ENCODE data around the gene ZBTB38. TPM values are rescaled to one million over a fixed set of nuclear protein-coding genes. Genes with fewer than 3 reads are reported as not detected.

ZBTB38 gene
- total RNA-seq, 1 experiment from 2014 or later: 6.7 TPM

DNA sequence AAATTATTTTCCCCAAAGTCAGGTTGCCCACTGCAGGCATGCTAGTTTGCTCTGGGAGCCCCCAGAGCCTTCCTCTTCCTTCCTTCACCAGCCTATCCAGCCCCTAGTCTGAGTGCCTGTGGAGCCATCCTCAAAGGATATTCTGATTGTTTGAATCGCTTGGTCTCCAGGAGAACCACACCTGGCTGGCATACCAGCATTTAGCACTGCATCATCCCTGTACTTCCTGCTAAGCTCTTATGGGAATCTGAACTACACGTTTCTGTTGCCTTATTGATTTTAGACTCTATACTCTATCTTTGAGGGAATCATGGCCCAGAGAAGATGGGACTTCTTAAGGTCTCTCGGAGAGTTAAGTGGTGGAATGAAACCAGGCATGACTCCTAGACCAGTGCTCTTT, 26.3 kb downstream of the ZBTB38 start:
- no peak for DNase-seq
- H3K27me3 ChIP-seq (ENCODE audit: control insufficient read depth, insufficient read depth, low read length): no peaks in the 10 kb centered on the region
- no peaks in the 10 kb centered on the region for H3K36me3 ChIP-seq (replicated peaks; ENCODE audit: control insufficient read depth, insufficient read depth, low read length)
- no peak overlapping the region for H3K4me3 ChIP-seq (ENCODE audit: insufficient read depth, low read depth, low read length)

DNA sequence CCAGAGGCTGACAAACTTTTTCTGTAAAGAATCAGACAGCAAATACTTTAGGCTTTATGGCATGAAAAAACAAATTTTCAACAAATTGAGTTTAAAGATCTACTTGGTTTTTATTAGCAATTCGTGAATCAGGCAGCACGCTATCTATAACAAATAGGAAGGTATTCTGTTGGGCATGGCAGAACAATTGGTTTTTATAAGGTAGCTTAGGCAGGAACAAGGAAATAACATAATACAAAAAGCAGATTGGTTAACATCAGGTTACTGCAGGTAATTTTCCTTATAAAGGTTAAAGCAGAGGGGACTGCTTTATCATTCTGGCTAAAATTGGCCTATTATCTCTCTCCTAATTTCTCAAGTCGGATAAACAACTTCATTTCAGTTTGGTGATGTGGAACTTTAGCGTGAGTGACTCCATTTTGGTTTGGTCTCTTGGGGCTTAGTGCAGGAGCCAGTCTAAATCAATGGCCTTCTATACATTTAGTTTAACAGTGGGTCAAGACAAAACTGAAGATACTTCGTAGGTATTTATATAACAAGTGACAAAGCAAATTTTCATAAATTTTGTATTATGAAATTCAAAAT, 26.8 kb downstream of the ZBTB38 start:
- no peak for DNase-seq
- Histone ChIP-seq H3K4me3 (ENCODE audit: insufficient read depth, low read depth, low read length) (no peak overlapping the region), H3K27me3 (ENCODE audit: control insufficient read depth, insufficient read depth, low read length) (no peaks in the 10 kb centered on the region), H3K36me3 (replicated peaks; ENCODE audit: control insufficient read depth, insufficient read depth, low read length) (no peaks in the 10 kb centered on the region)

DNA sequence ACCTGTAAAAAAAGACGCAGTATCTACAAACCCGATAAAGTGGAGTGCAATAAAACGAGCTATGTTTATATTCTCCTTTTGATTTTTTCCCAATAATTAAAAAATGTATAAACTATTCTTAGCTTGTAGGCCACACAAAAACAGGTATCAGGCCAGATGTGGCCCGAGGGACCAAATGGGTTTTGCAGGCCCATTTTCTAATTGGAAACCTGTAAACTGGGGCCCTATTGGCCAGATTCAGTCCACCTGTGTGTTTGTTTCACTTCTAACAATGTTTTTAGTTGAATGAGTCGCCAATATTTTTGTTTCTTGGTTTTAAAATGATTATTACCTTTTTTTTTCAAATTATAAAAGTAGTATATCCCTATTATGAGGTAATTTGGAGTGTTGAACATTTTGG, 29.7 kb downstream of the ZBTB38 start:
- DNase-seq: no peak
- Histone ChIP-seq H3K27me3 (ENCODE audit: control insufficient read depth, insufficient read depth, low read length) (peaks cover 6% of the 10 kb centered on the region), H3K36me3 (replicated peaks; ENCODE audit: control insufficient read depth, insufficient read depth, low read length) (no peaks in the 10 kb centered on the region), H3K4me3 (ENCODE audit: insufficient read depth, low read depth, low read length) (no peak overlapping the region)

DNA sequence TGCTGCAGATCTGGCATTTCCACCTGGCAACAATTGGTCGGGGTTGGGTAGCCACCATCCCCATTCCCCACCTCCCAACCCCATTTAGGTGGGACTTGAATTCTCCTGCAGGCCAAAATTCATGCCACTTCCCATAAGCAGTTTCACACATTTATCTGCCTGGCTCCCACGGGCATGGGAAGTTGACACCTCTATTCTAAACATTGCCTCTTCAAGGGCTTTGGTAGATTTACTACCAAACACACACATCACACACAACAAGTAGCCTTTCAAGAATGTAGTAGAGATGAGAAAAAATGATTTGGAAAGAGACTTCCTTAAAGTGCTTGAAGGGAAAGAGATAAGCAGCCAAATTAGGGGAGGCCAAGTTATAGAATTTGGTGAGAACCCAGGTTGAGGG, 30.9 kb downstream of the ZBTB38 start:
- H3K27me3 ChIP-seq (ENCODE audit: control insufficient read depth, insufficient read depth, low read length): peaks cover 16% of the 10 kb centered on the region
- no peaks in the 10 kb centered on the region for H3K36me3 ChIP-seq (replicated peaks; ENCODE audit: control insufficient read depth, insufficient read depth, low read length)
- no peak for DNase-seq
- H3K4me3 ChIP-seq (ENCODE audit: insufficient read depth, low read depth, low read length): no peak overlapping the region

DNA sequence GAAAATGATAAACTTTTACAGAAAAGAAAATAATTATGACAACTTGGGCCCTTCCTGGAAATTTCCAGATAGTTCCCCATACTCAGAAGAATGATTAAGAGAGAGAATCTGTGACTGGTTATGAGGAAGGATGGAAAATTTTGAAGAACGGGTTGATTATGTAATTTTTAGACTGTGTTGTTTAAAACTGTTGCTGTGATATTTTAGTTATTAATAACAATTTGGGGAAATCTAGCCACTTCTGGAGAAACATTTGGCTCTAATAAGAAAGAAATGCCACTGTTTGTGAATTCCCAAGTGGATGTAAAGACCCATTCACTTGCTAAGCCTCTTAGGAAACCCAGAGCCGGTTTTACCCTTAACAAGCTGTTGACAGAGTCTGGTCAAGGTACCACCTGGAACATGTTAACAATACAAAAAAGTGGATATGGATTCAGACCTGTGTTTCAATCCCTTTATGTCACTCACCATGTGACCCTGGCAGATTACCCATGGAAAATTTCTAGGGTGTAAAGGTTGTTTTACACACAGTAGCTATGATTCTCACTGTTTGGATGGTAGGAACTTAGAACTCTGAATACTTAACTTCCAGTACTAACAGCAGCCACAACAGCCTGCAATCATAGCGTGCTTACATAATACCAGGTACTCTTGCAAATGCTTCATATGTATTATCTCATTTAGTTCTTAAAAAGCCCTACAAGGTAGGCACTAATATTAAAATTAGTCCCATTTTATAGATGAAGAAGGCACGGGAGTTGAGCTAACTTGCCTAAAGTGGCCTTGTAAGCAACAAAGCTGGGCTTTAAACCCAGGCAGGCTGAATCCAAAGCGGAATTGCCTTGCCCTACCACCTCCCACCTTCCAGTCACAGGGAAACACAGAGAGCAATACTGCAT, 32.0 kb downstream of the ZBTB38 start:
- H3K4me3 ChIP-seq (ENCODE audit: insufficient read depth, low read depth, low read length): no peak overlapping the region
- no peaks in the 10 kb centered on the region; the same call in 1 of the 2 replicates for H3K36me3 ChIP-seq (replicated peaks; ENCODE audit: control insufficient read depth, insufficient read depth, low read length)
- DNase-seq: no peak
- H3K27me3 ChIP-seq (ENCODE audit: control insufficient read depth, insufficient read depth, low read length): peaks cover 23% of the 10 kb centered on the region

DNA sequence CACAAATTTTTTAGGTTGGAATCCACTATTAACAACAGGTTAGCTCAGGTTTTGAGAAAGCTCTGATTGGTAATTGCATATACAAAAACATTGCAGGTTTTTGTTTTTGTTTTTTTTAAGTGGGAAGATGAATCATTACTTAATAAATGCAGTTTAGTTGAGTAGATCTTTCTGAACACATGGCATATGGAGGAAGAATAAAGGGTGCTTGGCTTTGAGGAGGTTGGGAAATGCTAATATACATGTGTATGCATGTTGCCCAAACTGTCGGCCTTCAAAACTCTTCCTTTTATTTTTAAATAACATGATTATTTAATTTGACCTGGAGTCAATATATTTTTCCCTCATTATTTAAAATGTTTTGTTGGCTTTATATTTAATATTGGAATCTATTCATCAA, 32.8 kb downstream of the ZBTB38 start:
- no peak overlapping the region for H3K4me3 ChIP-seq (ENCODE audit: insufficient read depth, low read depth, low read length)
- H3K36me3 ChIP-seq (replicated peaks; ENCODE audit: control insufficient read depth, insufficient read depth, low read length): no peaks in the 10 kb centered on the region; the same call in 1 of the 2 replicates
- no peak for DNase-seq
- peaks cover 29% of the 10 kb centered on the region for H3K27me3 ChIP-seq (ENCODE audit: control insufficient read depth, insufficient read depth, low read length)

DNA sequence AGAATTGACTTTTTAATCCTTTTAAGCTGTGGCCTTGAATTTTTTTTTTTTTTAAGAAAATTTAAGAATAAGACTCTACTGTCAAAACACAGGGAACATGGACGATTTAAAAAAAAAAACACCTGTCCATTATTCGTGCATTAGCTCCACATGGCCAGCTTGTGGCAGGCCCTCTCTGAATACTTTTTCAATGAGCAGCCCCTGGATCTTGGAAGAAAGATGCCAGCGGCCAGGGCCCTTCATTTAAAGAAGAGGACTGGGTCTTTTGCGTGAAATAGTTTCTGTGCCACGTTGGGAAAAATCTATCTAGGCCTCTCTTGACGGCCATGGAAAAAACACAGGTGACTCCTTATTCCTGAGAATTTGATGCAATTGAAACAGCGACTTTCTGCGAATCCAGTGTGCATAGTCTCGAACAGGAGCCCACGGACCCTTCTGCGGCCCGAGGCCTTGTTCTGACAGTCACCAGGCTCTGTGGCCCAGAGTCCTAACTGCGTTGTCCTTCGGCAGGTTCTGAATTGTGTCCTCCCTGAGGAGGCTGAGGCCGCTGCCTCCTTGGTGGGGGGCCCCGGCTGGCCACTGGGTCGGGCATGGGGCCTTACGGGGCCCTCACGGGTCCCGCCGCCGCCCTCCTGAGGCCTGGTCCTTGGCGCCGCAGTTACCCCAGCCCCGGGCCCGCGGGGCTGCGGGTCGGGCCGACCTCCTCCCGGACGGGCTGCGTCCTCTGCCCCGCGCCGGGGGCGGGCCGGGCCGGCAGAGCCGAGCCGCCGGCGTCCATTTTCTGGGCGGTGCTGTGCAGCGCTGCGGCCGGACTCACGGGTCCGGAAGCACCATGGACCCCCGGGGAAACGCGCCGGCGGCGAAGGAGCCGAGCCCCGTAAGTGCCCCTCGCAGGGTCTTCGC, 33.5 kb downstream of the ZBTB38 start:
- peak; percentile 87 for DNase-seq
- Histone ChIP-seq H3K27me3 (ENCODE audit: control insufficient read depth, insufficient read depth, low read length) (peaks cover 34% of the 10 kb centered on the region), H3K36me3 (replicated peaks; ENCODE audit: control insufficient read depth, insufficient read depth, low read length) (no peaks in the 10 kb centered on the region; the same call in 1 of the 2 replicates), H3K4me3 (ENCODE audit: insufficient read depth, low read depth, low read length) (peak overlapping the region; percentile 69)

DNA sequence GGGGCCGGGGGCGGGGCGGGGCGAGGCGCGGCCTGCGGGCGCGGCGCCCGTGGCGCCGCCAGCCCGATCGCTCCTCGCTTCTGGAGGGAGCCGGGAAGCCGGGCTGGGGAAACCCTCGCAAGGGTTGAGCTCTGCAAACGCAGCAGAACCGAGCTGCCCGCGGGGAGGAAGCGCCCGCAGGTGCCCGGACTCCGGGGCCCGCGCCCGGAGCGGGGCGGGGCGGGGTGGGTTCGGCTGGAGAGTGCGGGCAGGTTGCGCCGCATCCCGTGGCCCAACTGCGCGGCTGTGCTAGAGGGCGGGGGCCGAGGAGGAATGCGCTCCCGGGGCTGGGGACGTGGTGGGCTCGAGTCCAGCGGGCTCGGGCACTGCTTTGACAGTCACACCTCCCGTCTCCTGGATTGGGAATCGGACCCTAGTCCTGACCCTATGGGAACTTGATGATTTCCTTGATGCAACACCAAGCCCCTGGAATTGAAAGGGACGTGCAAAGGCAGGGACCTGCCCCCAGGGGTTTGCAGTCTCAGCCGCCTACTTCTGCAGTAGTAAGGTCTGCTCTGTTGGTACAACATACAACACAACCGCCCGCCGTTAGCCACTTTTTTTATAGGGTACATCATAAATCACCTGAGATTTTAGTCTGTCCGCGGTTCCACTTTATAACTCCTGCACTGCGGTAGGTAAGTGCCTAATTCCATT, 34.3 kb downstream of the ZBTB38 start:
- DNase-seq: peak; percentile 87

DNA sequence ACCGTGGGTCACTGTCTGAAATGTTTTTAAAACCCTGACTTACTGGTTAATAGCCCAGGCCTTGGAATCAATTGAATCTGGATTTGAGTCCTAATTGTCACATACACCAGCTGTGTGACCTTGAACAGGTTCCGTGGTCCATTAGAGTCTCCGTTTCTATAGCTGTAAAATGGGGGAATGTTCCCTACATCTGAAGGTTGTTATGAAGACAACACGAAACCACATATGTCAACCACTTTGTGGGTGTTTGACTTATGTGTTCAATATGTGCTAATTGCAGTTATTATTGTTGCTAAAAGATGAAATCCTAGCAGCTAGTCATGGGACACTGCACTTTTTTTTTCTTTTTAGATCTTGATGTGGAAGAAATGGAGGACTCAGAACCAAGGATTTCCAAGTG, 35.3 kb downstream of the ZBTB38 start:
- no peaks in the 10 kb centered on the region; the same call in 1 of the 2 replicates for H3K36me3 ChIP-seq (replicated peaks; ENCODE audit: control insufficient read depth, insufficient read depth, low read length)
- peaks cover 36% of the 10 kb centered on the region for H3K27me3 ChIP-seq (ENCODE audit: control insufficient read depth, insufficient read depth, low read length)
- DNase-seq: no peak
- no peak overlapping the region for H3K4me3 ChIP-seq (ENCODE audit: insufficient read depth, low read depth, low read length)

More for the DNA sequence above, 34.3 kb downstream of the ZBTB38 start:
- Histone ChIP-seq H3K36me3 (replicated peaks; ENCODE audit: control insufficient read depth, insufficient read depth, low read length) (no peaks in the 10 kb centered on the region; the same call in 1 of the 2 replicates), H3K4me3 (ENCODE audit: insufficient read depth, low read depth, low read length) (peak overlapping the region; percentile 69), H3K27me3 (ENCODE audit: control insufficient read depth, insufficient read depth, low read length) (peaks cover 34% of the 10 kb centered on the region)

DNA sequence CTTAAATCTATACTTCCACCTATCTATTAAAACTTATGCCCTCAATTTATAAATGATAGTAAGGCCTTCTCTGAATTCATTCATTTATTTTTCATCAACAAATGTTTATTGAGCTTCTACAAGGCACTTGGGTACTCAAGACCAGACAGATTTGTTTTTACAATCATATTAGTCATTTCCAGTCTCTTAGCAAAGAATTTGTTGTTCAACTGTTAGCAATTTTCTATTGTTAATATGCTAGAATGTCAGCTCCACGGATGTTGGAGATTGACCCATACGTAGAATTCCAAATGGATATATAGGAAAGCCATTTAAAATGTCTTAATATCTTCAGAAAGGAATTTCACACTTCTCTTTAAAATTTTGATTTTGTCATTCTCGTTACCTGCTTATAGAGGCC, 36.7 kb downstream of the ZBTB38 start:
- Histone ChIP-seq H3K4me3 (ENCODE audit: insufficient read depth, low read depth, low read length) (no peak overlapping the region), H3K27me3 (ENCODE audit: control insufficient read depth, insufficient read depth, low read length) (peaks cover 38% of the 10 kb centered on the region), H3K36me3 (replicated peaks; ENCODE audit: control insufficient read depth, insufficient read depth, low read length) (no peaks in the 10 kb centered on the region; the same call in 1 of the 2 replicates)
- DNase-seq: no peak

DNA sequence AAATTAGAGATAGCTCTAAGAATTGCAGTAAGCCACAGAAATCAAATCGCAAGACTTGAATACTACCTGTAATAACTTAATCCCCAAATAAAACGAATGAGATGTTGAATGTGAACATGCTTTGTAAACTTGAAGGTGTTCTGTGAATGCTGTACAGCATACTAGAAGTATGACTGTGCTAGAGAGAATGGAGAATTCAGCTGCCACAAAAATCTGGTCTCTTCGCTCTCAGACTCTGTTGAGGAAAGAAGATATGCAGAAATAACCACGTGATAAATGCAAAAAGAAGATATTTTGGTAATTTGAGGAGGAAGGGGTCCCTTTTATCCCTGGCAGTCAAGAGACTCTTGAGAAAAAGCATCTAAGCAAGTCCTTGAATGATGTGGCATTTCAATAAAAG, 37.3 kb downstream of the ZBTB38 start:
- peaks cover 42% of the 10 kb centered on the region for H3K27me3 ChIP-seq (ENCODE audit: control insufficient read depth, insufficient read depth, low read length)
- DNase-seq: no peak
- no peaks in the 10 kb centered on the region; the same call in 1 of the 2 replicates for H3K36me3 ChIP-seq (replicated peaks; ENCODE audit: control insufficient read depth, insufficient read depth, low read length)
- no peak overlapping the region for H3K4me3 ChIP-seq (ENCODE audit: insufficient read depth, low read depth, low read length)

DNA sequence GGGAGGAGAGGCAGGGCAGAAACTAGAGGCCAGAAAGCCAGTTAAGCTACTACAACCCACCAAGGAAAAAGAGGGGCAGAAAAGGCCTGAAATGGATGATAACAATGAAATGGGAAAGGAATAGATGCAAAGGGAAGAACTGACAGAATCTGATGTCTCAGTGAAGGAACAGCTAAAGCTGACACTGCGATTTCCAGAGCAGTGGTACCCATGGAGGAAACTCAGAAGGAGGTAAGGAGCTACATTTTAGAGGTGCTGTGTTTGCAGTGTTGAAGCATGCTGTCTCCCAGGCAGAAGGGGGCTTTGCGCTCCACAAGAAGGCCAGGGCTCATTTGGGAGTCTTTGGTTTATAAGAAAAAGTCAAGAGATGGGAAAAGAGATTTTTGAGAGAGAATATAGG, 38.0 kb downstream of the ZBTB38 start:
- Histone ChIP-seq H3K27me3 (ENCODE audit: control insufficient read depth, insufficient read depth, low read length) (peaks cover 44% of the 10 kb centered on the region), H3K36me3 (replicated peaks; ENCODE audit: control insufficient read depth, insufficient read depth, low read length) (no peaks in the 10 kb centered on the region; the same call in 1 of the 2 replicates), H3K4me3 (ENCODE audit: insufficient read depth, low read depth, low read length) (no peak overlapping the region)
- no peak for DNase-seq

DNA sequence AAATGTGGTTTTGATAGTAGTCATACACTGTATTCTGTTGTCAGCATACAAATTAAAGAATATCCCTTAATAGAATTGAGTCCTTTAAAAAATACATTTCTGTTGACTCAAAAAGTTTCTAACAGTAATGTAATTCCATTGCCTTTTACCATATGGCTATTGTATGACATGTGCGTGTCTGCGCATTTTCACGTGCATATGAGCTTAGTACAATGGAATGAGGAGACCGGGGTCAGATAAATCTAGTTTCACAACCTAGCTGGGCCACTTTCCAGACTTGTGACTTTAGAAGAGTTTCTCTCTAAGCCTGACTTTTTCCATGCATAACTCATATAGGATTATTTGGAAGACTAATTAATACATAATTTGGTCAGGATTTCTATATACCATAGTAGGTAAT, 38.7 kb downstream of the ZBTB38 start:
- no peaks in the 10 kb centered on the region; the same call in 1 of the 2 replicates for H3K36me3 ChIP-seq (replicated peaks; ENCODE audit: control insufficient read depth, insufficient read depth, low read length)
- no peak for DNase-seq
- peaks cover 48% of the 10 kb centered on the region for H3K27me3 ChIP-seq (ENCODE audit: control insufficient read depth, insufficient read depth, low read length)

DNA sequence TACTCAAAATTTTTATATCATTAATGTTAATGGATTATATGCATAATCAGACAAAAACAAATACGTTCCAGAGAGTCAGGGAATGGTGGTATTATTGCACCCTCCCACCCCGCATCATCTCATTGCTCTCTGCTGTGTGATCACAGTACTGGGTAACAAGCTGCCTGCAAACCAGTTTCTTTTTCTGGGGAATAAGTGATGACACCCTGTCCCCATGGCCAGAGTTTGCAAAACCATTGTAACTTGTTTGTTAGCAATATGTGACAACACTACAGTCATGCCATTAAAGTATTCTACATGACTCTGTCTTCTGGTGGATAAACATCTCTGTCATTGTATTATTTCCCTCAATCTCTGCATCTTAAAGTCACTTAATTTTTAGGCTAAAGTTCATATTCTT, 39.5 kb downstream of the ZBTB38 start:
- no peak overlapping the region for H3K4me3 ChIP-seq (ENCODE audit: insufficient read depth, low read depth, low read length)
- no peak for DNase-seq
- H3K36me3 ChIP-seq (replicated peaks; ENCODE audit: control insufficient read depth, insufficient read depth, low read length): no peaks in the 10 kb centered on the region; the same call in 1 of the 2 replicates
- H3K27me3 ChIP-seq (ENCODE audit: control insufficient read depth, insufficient read depth, low read length): peaks cover 44% of the 10 kb centered on the region

More for the DNA sequence above, 38.7 kb downstream of the ZBTB38 start:
- H3K4me3 ChIP-seq (ENCODE audit: insufficient read depth, low read depth, low read length): no peak overlapping the region
